Activated B cell treated with CpG ODN at 0.5 μM for 24 hours (primary cell): Measurements from ENCODE around the gene TMEM79. TPM values are rescaled to one million over a fixed set of nuclear protein-coding genes. Genes with fewer than 3 reads are reported as not detected.

Experiments
- ATAC-seq: fragments of 200-7000 bp; cut with Tn5 transposase; one replicate; pipeline ENCODE4 v1.10.0; 2021; ENCODE audit warnings: low read depth, mild to moderate bottlenecking, moderate library complexity
- CTCF ChIA-PET: fragments of 350-600 bp; sonication (Branson Sonifier 250); formaldehyde crosslinking; loops from one replicate; lab custom pipeline; 2021; ENCODE audit warnings: antibody characterized with exemption; lab: Charles Lee
- POLR2A ChIA-PET: fragments of 350-600 bp; sonication (Branson Sonifier 250); formaldehyde crosslinking; loops from one replicate; lab custom pipeline; 2021; ENCODE audit warnings: antibody characterized with exemption; lab: Charles Lee
- DNase-seq: peaks from one replicate; pipeline ENCODE4 v3.0.0; 2022
- H3K27ac Mint-ChIP-seq: one replicate; pipeline ENCODE4 v1.8.0; 2020; ENCODE audit warnings: mixed read lengths
- H3K27me3 Mint-ChIP-seq: one replicate; pipeline ENCODE4 v1.8.0; 2021; ENCODE audit warnings: mixed read lengths
- H3K36me3 Mint-ChIP-seq: one replicate; pipeline ENCODE4 v1.8.0; 2021; ENCODE audit warnings: low read depth, mixed read lengths
- H3K4me1 Mint-ChIP-seq: one replicate; pipeline ENCODE4 v1.8.0; 2021; ENCODE audit warnings: mixed read lengths
- H3K4me3 Mint-ChIP-seq: one replicate; pipeline ENCODE4 v1.8.0; 2020; ENCODE audit warnings: mild to moderate bottlenecking, mixed read lengths
- H3K9me3 Mint-ChIP-seq: one replicate; pipeline ENCODE4 v1.8.0; 2020; ENCODE audit warnings: mixed read lengths
- CTCF ChIP-seq: fragments of 200-600 bp; IDR thresholded peaks from one replicate; pipeline ENCODE4 v1.8.0; 2022; ENCODE audit warnings: antibody characterized with exemption, mild to moderate bottlenecking
- intact Hi-C: fragments of 100-400 bp; cut with micrococcal nuclease; formaldehyde crosslinking; loops from one replicate; pipeline ENCODE4 v1.15.1; 2024
- total RNA-seq: library from RNA; stranded (reverse); gene quantifications from 2 replicates; pipeline ENCODE4 v1.2.3, GENCODE V29; 2022

The TMEM79 gene
- total RNA-seq, 1 donor from 2014 or later = 5.1 TPM

DNA sequence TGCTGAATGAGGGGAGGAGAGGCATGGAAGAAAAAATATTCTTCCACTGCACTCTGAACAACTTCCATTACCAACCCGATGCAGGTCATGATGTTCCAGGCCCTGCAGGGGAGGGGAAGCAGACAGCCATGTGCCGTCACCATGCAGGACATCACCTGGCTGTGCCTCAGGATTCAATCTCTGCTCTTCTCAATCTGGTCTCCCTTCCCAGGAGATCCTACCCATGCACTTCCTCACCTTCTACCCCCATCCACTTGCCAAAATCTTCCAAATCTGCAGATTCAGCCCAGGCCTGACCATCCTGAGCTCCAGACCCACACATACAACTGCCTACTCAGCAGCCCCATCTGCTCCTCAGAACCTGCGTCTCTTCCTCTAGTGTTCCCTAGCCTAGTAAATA, 30.5 kb upstream of the TMEM79 start:
- Mint-ChIP-seq H3K27me3 (no peaks in the 10 kb centered on the region), H3K9me3 (no peaks in the 10 kb centered on the region), H3K4me1 (no peaks in the 10 kb centered on the region), H3K4me3 (no peak overlapping the region), H3K36me3 (peaks cover 77% of the 10 kb centered on the region), H3K27ac (no peak overlapping the region)
- DNase-seq (no peak), ATAC-seq (no peak)
- POLR2A ChIA-PET = no interaction called here
- CTCF ChIA-PET = no interaction called here
- intact Hi-C loops = no loop called here
- TF ChIP-seq CTCF = no peak

GRCh38 chr1:156257711-156258110, 26.4 kb upstream of the TMEM79 start:
- ChIA-PET CTCF (interaction anchor here (0.7 kb wide), 1 partner anchor 61 kb away, joined by 3 read pairs; no protein-coding TSS in a partner anchor), POLR2A (interaction anchor here (0.6 kb wide), 1 partner anchor 40 kb away, joined by 3 read pairs; no protein-coding TSS in a partner anchor)
- Mint-ChIP-seq H3K4me3 (no peak overlapping the region), H3K36me3 (peaks cover 79% of the 10 kb centered on the region), H3K4me1 (no peaks in the 10 kb centered on the region), H3K27ac (no peak overlapping the region), H3K9me3 (no peaks in the 10 kb centered on the region), H3K27me3 (no peaks in the 10 kb centered on the region)
- TF ChIP-seq CTCF = no peak
- intact Hi-C loops = no loop called here
- DNase-seq (no peak), ATAC-seq (no peak)

GRCh38 chr1:156258859-156259258, 25.3 kb upstream of the TMEM79 start:
- intact Hi-C loops = no loop called here
- Mint-ChIP-seq H3K4me1 (no peaks in the 10 kb centered on the region), H3K36me3 (peaks cover 79% of the 10 kb centered on the region), H3K9me3 (no peaks in the 10 kb centered on the region), H3K4me3 (no peak overlapping the region), H3K27ac (no peak overlapping the region), H3K27me3 (no peaks in the 10 kb centered on the region)
- ChIA-PET CTCF (no interaction called here), POLR2A (interaction anchor here (0.5 kb wide), 1 partner anchor 803 kb away, joined by 3 read pairs; no protein-coding TSS in a partner anchor)
- DNase-seq (no peak), ATAC-seq (no peak)
- TF ChIP-seq CTCF = no peak

DNA sequence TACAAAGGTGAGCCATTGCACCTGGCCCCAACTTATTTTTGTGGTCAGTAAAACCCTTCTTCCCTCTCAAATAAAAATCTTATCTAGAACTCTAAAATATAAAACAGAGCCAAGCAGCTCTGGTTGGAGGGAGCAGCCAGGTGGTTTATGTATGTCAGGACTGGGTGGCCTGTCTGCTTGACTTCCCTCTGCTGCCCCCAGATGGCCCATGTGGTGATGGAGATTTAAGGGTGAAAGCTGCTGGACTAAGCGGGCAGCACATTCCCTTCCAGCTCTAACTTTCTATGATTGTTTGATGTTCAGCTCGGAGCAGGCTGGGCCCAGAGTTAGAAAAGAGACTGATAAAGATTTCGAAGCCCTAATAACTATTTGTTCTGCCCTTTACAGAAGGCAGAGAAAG, 24.3 kb upstream of the TMEM79 start:
- H3K27me3 Mint-ChIP-seq = no peaks in the 10 kb centered on the region
- DNase-seq (no peak), ATAC-seq (no peak)
- H3K4me3 Mint-ChIP-seq = no peak overlapping the region
- intact Hi-C loops = no loop called here
- POLR2A ChIA-PET = interaction anchor here (0.5 to 0.6 kb wide), 2 partner anchors 403 to 1014 kb away, joined by 3 read pairs; no protein-coding TSS in a partner anchor
- CTCF ChIA-PET = no interaction called here
- H3K27ac Mint-ChIP-seq = no peak overlapping the region
- H3K9me3 Mint-ChIP-seq = no peaks in the 10 kb centered on the region
- TF ChIP-seq CTCF = no peak
- peaks cover 83% of the 10 kb centered on the region for H3K36me3 Mint-ChIP-seq
- no peaks in the 10 kb centered on the region for H3K4me1 Mint-ChIP-seq

DNA sequence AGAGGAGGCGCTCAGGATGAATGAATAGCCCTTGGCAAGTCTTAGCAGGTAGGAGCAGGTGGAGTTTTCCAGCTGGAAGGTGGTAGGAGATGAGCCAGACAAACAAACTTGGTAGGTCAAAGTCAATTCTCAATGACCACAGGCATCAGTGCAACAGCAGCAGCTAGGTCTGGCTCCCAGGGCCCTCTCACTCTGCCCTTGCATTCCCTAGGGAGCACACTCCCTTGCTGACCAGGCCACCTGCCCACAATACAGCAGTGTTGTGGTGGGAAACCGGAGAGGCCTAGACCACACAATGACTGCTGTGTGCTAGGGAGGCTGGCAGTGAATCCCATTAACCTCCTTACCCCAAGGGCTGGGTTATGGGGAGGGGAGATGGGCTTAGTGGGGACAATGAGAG, 23.2 kb upstream of the TMEM79 start:
- H3K27ac Mint-ChIP-seq = no peak overlapping the region
- ChIA-PET CTCF (no interaction called here), POLR2A (no interaction called here)
- ATAC-seq = no peak
- no peaks in the 10 kb centered on the region for H3K27me3 Mint-ChIP-seq
- H3K4me1 Mint-ChIP-seq = no peaks in the 10 kb centered on the region
- H3K4me3 Mint-ChIP-seq = no peak overlapping the region
- H3K36me3 Mint-ChIP-seq = peaks cover 91% of the 10 kb centered on the region
- no peak for TF ChIP-seq CTCF
- no peak for DNase-seq
- H3K9me3 Mint-ChIP-seq = no peaks in the 10 kb centered on the region
- intact Hi-C loops = no loop called here
